ENCODE measurements around the gene GREB1. TPM values are rescaled to one million over a fixed set of nuclear protein-coding genes. Genes with fewer than 3 reads are reported as not detected.

Gene GREB1
- 11.4 TPM for total RNA-seq
- long read RNA-seq, partial matches to known transcripts: 1 of 5 reads
- long read RNA-seq, other reads (novel, unspliced or antisense): 4 of 5 reads

- ATAC-seq (no peak), DNase-seq (ENCODE audit: missing footprints) (no peak)
- intact Hi-C loops (cut with DNase I): no loop called here
These were observed at the start of gene GREB1 for GRCh38 chr2:11533278-11534070. GREB1 (plus strand) TSS chr2:11534045; CDS start chr2:11556615, 22,570 bp downstream.

- DNase-seq (ENCODE audit: missing footprints) (no peak), ATAC-seq (no peak)
- intact Hi-C loops (cut with DNase I): no loop called here
These were observed 45.0 kb upstream of the GREB1 start for GRCh38 chr2:11488809-11489208.

DNA sequence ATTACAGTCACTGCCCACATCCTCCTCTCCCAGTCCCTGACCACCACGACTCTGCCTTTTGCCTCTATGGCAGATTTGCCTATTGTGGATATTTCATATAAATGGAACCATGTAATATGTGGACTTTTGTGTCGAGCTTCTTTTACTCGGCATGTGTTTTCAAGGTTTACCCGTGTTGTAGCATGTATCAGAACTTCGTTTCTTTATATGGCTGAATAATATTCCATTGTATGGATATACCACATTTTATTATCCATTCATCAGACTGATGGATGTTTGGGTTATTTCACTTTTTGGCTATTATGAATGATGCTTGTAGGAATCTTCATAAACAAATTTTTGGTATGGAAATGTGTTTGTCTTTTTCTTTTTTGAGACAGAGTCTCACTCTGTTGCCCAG, 43.7 kb upstream of the GREB1 start:
- no peak for ATAC-seq

GRCh38 chr2:11491348-11491933, 42.4 kb upstream of the GREB1 start:
- intact Hi-C loops (cut with DNase I): no loop called here
- ATAC-seq: no peak

More for the DNA sequence above, 43.7 kb upstream of the GREB1 start:
- no peak for DNase-seq (ENCODE audit: missing footprints)
- intact Hi-C loops (cut with DNase I): no loop called here

GRCh38 chr2:11492244-11492643, 41.6 kb upstream of the GREB1 start:
- intact Hi-C loops (cut with DNase I): no loop called here
- DNase-seq (ENCODE audit: missing footprints) (no peak), ATAC-seq (no peak)

More at GRCh38 chr2:11491348-11491933, 42.4 kb upstream of the GREB1 start:
- DNase-seq (ENCODE audit: missing footprints): no peak

- no peak for ATAC-seq
- DNase-seq (ENCODE audit: missing footprints): no peak
- intact Hi-C loops (cut with DNase I): no loop called here
These were observed 41.1 kb upstream of the GREB1 start for GRCh38 chr2:11492720-11493119.

DNA sequence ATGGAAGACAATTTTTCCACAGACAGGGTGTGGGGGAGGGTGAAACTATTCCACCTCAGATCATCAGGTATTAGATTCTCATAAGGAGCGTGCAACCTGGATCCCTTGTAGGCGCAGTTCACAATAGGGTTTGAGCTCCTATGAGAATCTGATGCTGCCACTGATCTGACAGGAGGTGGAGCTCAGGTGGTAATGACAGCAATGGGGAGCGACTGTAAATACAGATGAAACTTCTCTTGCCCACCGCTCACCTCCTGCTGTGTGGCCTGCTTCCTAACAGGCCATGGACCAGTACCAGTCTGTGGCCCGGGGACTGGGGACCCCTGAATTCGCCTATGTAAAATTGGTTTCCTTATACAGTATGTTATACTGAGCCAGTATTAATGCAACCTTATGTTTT, 40.6 kb upstream of the GREB1 start:
- ATAC-seq (no peak), DNase-seq (ENCODE audit: missing footprints) (no peak)
- intact Hi-C loops (cut with DNase I): no loop called here

DNA sequence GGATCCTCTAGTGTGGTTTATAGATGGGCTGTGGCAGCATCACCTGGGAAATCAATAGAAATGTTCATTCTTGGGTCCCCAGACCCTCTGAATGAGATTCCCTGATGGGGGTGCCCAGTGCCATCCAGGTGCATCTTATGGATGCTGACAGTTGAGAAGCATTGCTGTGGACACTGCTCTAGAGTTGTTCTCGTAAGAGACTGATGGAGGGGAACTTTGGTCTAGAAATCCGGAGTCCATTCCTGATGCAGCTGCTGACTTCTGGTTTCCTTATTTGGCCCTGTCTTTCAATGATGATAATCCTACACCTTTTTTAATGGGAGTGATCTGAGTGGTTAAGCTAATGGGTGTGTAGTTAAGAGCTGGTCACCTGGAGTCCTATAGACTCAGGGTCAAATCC, 39.5 kb upstream of the GREB1 start:
- intact Hi-C loops (cut with DNase I): no loop called here
- no peak for ATAC-seq
- DNase-seq (ENCODE audit: missing footprints): no peak

DNA sequence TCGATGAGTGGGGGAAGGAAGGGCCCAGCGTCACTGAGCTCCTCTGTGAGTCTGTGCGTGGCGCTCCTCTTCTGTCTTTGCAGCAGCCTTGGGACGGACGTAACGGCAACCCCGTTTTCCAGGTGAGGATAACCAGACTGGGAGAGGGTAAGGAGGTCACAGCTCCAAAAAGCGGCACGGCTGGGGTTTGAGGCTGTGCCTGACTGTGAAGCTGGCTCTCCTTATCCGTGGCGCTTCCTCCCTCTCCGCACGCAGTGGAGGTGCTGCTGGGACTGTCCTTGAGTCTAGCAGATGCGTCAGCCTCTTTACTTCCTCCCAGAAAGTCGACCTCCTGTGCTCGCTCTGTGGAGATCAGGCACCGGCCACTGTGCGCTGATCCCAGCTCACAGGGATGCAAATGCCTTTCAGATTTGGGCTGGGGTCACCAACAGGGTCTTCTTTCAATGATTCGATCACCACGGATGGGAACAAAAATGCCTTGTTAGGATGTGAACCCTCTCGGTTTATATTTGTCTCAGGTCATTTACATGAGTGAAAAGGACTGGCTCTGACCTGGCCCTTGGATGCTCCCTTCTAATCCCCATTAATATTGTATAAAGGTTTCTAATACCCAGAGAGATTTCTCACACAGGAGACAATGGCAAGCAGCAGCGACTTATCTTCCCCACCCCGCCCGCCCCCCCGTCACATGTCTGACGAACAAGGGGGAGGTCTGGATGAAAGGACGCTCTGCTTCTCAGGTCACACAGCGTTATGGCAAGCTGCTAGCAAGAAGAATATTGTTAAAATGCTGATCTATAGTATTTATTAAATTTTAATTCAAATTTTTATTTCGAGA, 37.8 kb upstream of the GREB1 start:
- ATAC-seq: peak; percentile 36
- DNase-seq (ENCODE audit: missing footprints): no peak
- intact Hi-C loops (cut with DNase I): loop anchor here (5.0 kb wide), 2 partner anchors 46 to 61 kb away; no protein-coding TSS in a partner anchor

DNA sequence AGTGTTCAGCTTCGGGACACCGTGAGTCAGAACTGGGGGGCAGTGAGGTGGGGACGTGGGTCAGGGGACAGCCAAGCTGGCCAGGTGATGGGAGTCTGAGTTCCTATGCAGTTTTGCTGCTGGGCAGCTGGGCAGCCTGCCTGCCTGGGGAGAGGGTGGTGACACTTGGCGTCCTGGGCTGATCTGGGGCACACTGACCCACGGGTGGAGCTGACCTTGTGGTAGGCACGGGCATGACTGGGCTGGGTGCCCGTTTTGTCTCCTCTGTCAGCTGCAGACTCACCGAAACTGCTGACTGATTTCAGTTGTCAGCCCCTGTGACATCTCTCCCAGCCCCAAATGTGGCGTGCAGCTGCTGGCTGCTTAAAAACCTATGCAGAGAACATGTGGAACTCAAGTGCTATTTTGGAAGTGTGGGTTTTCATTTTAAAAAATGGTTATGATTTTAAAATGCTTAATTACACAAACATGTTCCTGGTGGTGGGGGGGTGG, 35.3 kb upstream of the GREB1 start:
- intact Hi-C loops (cut with DNase I): loop anchor here (5.0 kb wide), 2 partner anchors 44 to 59 kb away; no protein-coding TSS in a partner anchor
- DNase-seq (ENCODE audit: missing footprints): peak; percentile 92
- peak; percentile 93 for ATAC-seq

DNA sequence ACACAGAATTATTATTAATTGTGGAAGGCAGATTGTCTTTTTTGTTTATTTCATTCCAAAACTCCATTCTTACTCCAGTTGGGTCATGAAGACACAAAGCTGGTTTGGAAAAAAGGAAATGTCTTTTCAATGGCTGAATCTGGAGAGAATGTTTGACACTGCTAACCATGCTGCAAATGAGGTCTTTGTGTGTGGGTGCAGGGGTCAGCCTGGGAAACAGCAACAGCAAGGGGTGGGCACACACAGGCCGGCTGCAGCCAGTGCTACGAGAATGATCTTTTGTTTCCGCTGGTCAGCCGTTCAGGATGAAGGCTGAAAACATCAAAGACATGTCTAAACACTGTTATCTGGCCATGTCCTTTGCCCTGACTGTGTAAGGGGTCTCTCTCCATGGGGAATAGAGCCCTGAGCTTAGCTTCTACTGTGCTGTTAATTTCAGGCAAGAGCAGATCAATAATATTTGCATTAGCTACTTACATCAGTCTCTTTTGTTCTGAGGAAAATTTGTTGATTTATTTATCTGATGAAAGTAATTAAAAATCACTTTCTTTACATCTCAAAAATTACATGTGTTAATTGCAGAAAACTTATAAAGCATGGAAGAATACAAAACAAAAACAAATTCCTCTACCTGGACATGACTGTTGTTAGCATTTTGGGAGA, 34.6 kb upstream of the GREB1 start:
- ATAC-seq: no peak

GRCh38 chr2:11500702-11501303, 33.0 kb upstream of the GREB1 start:
- ATAC-seq: no peak
- no peak for DNase-seq (ENCODE audit: missing footprints)
- intact Hi-C loops (cut with DNase I): no loop called here

More for the DNA sequence above, 34.6 kb upstream of the GREB1 start:
- DNase-seq (ENCODE audit: missing footprints): no peak
- intact Hi-C loops (cut with DNase I): loop anchor here (5.0 kb wide), 2 partner anchors 43 to 58 kb away; no protein-coding TSS in a partner anchor

DNA sequence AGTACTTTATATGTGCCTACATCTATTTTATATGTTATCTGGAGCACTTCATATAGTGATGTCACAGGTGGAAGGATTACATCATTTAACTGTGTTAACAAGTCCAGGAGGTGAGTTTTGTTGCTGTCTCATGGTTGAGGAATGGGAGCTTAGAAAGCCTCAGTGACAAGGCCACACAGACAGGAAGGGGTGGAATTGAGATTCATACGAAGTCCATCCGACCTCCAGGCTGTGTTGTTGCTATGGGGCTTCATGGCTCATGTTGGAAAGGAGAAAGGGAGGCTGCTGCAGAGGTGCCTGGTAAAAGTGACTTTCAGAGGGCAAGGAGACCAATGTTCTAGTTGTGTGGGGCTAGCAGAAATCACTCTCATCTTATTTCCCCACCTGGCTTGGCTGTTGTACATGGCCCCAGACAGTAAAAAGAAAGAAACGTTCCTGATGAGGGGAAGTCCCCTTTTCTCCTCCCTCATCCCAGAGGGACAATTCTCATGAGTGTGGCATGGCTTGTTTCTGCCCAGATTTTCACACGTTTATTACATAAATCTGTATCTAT, 31.0 kb upstream of the GREB1 start:
- no peak for ATAC-seq
- intact Hi-C loops (cut with DNase I): no loop called here

DNA sequence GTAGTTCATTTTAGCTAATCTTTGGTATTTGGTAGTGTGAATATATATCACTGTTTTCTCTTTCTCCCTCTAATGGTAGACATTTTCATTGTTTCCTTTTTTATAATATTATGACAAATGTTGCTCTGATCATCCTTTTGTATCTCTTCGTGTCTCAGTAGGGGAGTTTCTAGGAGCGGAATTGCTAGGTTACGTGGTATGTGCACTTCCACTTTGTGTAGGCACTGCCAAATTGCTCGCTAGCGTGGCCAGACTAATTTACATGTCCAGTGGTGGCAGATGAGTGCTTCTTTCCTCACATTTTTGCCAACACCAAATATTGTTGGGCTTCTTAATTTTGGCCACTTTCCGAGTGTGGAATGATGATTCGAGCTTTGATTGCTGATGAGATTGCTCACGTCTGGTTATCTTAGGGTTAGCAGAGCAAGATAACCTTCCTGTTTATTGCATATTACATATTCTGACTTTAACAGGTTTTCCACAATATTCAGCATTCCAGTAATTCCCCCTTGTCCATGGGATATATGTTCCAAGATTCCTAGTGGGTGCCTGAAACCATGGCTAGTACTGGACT, 30.4 kb upstream of the GREB1 start:
- intact Hi-C loops (cut with DNase I): no loop called here
- DNase-seq (ENCODE audit: missing footprints) (no peak), ATAC-seq (no peak)

More for the DNA sequence above, 31.0 kb upstream of the GREB1 start:
- no peak for DNase-seq (ENCODE audit: missing footprints)

GRCh38 chr2:11505652-11506610, 27.9 kb upstream of the GREB1 start:
- DNase-seq (ENCODE audit: missing footprints): no peak
- ATAC-seq: no peak
- intact Hi-C loops (cut with DNase I): no loop called here

- ATAC-seq (peak; percentile 54), DNase-seq (ENCODE audit: missing footprints) (no peak)
- intact Hi-C loops (cut with DNase I): no loop called here
These were observed 27.3 kb upstream of the GREB1 start for GRCh38 chr2:11506611-11506969.

Measured in Right ventricle myocardium inferior (tissue), 1 donor.